ENCODE data around the gene TNFRSF25.
"Not testable (repeated sequence)": the region's sequence is repeated elsewhere in the genome, so short reads cannot be mapped to it uniquely, and the experiment has no call there.

The TNFRSF25 gene

GRCh38 chr1:6501279-6501813 is 35.4 kb upstream of the TNFRSF25 start:
- DNase-seq = no peak

- DNase-seq = no peak
Observed at GRCh38 chr1:6500544-6501278, 34.7 kb upstream of the TNFRSF25 start.

- DNase-seq = no peak
Observed at GRCh38 chr1:6499296-6499695, 33.3 kb upstream of the TNFRSF25 start.

- DNase-seq = no peak
Observed at GRCh38 chr1:6498576-6499111, 32.7 kb upstream of the TNFRSF25 start.

GRCh38 chr1:6497867-6498575 is 32.0 kb upstream of the TNFRSF25 start:
- DNase-seq = no peak

GRCh38 chr1:6497215-6497866 is 31.4 kb upstream of the TNFRSF25 start:
- peak; percentile 43 for DNase-seq

GRCh38 chr1:6496890-6497214 is 30.9 kb upstream of the TNFRSF25 start:
- DNase-seq = no peak

- no peak for DNase-seq
Observed at GRCh38 chr1:6496365-6496721, 30.4 kb upstream of the TNFRSF25 start.

- no peak for DNase-seq
Observed at GRCh38 chr1:6495540-6496364, 29.8 kb upstream of the TNFRSF25 start.

- DNase-seq = no peak
Observed at GRCh38 chr1:6495041-6495441, 29.1 kb upstream of the TNFRSF25 start.

- no peak for DNase-seq
Observed at GRCh38 chr1:6494627-6495026, 28.7 kb upstream of the TNFRSF25 start.

- DNase-seq = not testable (repeated sequence)
Observed at GRCh38 chr1:6493834-6494223, 27.9 kb upstream of the TNFRSF25 start.

- DNase-seq = no peak
Observed at GRCh38 chr1:6491966-6492365, 26.0 kb upstream of the TNFRSF25 start.

- peak; percentile 71 for DNase-seq
Observed at GRCh38 chr1:6491480-6491962, 25.5 kb upstream of the TNFRSF25 start, which contains the start of gene PLEKHG5. Gene PLEKHG5, minus strand, starts transcription at chr1:6491667. Its CDS starts 14,096 bp downstream, at chr1:6477571.

GRCh38 chr1:6491081-6491449 is 25.1 kb upstream of the TNFRSF25 start:
- DNase-seq = no peak

GRCh38 chr1:6490181-6491080 is 24.5 kb upstream of the TNFRSF25 start:
- peak; percentile 39 for DNase-seq

GRCh38 chr1:6489799-6490180 is 23.8 kb upstream of the TNFRSF25 start:
- peak; percentile 42 for DNase-seq

- DNase-seq = no peak
Observed at GRCh38 chr1:6489383-6489765, 23.4 kb upstream of the TNFRSF25 start.

GRCh38 chr1:6488602-6489382 is 22.8 kb upstream of the TNFRSF25 start:
- DNase-seq = peak; percentile 11

GRCh38 chr1:6487804-6488484 is 22.0 kb upstream of the TNFRSF25 start:
- no peak for DNase-seq
